Panc1 (cell line): ENCODE measurements around the gene PPP1R1C.

Experiments used
- POLR2AphosphoS5 ChIP-seq: IDR thresholded peaks from 2 replicates; pipeline ENCODE4 v1.6.1; 2012; ENCODE audit warnings: mild to moderate bottlenecking, low read depth, low read length, moderate library complexity
- SIN3A ChIP-seq: IDR thresholded peaks from 2 replicates; pipeline ENCODE4 v1.6.1; 2012; ENCODE audit warnings: low read depth, mild to moderate bottlenecking, low read length, moderate library complexity, borderline replicate concordance; ENCODE audit not compliant: insufficient read depth
- TCF7L2 ChIP-seq: IDR thresholded peaks from 2 replicates; pipeline ENCODE4 v1.6.1; 2011; ENCODE audit warnings: mild to moderate bottlenecking, low read depth, low read length, inconsistent platforms
- TF ChIP-seq, protein P1 (sequence below): fragments of 450-650 bp; IDR thresholded peaks from 2 replicates; pipeline ENCODE4 v1.5.1; 2017; ENCODE audit warnings: mild to moderate bottlenecking
- TF ChIP-seq, protein P2 (sequence below), 2 experiments: IDR thresholded peaks; 2 replicates each; pipeline ENCODE4 v1.6.1; 2011 to 2012; ENCODE audit warnings: low read depth in 2 of 2, control low read depth in 1 of 2, low read length in 1 of 2, mild to moderate bottlenecking in 1 of 2, moderate library complexity in 1 of 2; ENCODE audit not compliant: insufficient read depth in 1 of 2

DNA sequence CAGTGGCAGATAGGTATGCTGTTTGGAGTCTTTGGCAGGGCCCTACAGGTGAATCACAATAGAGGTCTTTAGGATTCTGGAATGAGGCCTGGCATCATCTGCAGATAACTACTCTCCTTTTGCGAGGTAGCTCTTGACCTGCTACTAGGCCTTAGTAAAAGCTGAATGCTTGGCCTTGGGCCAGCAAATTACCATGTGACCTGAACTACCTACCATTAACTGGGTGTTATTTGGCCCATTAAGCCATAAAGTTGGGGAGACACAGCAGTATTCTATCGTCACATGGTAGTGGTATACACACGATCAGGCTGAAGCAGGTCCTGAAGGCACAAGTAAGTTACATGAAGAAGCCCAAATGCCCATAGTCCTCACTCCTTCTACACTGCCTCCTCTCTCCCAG is 178.2 kb downstream of the PPP1R1C start:
- TF ChIP-seq POLR2AphosphoS5 (no peak), TCF7L2 (no peak), SIN3A (no peak)
- TF ChIP-seq, protein P1, sequence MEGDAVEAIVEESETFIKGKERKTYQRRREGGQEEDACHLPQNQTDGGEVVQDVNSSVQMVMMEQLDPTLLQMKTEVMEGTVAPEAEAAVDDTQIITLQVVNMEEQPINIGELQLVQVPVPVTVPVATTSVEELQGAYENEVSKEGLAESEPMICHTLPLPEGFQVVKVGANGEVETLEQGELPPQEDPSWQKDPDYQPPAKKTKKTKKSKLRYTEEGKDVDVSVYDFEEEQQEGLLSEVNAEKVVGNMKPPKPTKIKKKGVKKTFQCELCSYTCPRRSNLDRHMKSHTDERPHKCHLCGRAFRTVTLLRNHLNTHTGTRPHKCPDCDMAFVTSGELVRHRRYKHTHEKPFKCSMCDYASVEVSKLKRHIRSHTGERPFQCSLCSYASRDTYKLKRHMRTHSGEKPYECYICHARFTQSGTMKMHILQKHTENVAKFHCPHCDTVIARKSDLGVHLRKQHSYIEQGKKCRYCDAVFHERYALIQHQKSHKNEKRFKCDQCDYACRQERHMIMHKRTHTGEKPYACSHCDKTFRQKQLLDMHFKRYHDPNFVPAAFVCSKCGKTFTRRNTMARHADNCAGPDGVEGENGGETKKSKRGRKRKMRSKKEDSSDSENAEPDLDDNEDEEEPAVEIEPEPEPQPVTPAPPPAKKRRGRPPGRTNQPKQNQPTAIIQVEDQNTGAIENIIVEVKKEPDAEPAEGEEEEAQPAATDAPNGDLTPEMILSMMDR: no peak
- TF ChIP-seq, protein P2, sequence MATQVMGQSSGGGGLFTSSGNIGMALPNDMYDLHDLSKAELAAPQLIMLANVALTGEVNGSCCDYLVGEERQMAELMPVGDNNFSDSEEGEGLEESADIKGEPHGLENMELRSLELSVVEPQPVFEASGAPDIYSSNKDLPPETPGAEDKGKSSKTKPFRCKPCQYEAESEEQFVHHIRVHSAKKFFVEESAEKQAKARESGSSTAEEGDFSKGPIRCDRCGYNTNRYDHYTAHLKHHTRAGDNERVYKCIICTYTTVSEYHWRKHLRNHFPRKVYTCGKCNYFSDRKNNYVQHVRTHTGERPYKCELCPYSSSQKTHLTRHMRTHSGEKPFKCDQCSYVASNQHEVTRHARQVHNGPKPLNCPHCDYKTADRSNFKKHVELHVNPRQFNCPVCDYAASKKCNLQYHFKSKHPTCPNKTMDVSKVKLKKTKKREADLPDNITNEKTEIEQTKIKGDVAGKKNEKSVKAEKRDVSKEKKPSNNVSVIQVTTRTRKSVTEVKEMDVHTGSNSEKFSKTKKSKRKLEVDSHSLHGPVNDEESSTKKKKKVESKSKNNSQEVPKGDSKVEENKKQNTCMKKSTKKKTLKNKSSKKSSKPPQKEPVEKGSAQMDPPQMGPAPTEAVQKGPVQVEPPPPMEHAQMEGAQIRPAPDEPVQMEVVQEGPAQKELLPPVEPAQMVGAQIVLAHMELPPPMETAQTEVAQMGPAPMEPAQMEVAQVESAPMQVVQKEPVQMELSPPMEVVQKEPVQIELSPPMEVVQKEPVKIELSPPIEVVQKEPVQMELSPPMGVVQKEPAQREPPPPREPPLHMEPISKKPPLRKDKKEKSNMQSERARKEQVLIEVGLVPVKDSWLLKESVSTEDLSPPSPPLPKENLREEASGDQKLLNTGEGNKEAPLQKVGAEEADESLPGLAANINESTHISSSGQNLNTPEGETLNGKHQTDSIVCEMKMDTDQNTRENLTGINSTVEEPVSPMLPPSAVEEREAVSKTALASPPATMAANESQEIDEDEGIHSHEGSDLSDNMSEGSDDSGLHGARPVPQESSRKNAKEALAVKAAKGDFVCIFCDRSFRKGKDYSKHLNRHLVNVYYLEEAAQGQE (IDR thresholded peaks at IDR 0.05; ENCODE audit: insufficient read depth in 1 of 2, low read depth in 2 of 2, low read length in 1 of 2): no peak
